HepG2 (cell line): ENCODE results near the gene DENND2D. TPM values are rescaled to one million over a fixed set of nuclear protein-coding genes. Genes with fewer than 3 reads are reported as not detected.
A peak's percentile ranks its signal among the peaks of the same experiment; 100 is the strongest.

Experiments
- CENPX ChIP-seq: sonication (generic); formaldehyde crosslinking; IDR thresholded peaks from 2 replicates; pipeline ENCODE4 v1.9.0; 2021; ENCODE audit warnings: mild to moderate bottlenecking, missing genetic modification reagents, moderate library complexity
- NR2F1 ChIP-seq, 2 experiments: fragments of 450-650 bp in 1 of 2; formaldehyde crosslinking in 1 of 2; IDR thresholded peaks; 2 replicates each; pipeline versions ENCODE4 v1.5.0 to v1.6.1; 2016 to 2020; ENCODE audit warnings: mild to moderate bottlenecking in 1 of 2, missing compliant biosample characterization in 1 of 2, missing genetic modification reagents in 1 of 2, moderate library complexity in 1 of 2
- TFAP4 ChIP-seq: sonication (generic); IDR thresholded peaks from 2 replicates; pipeline ENCODE4 v1.6.1; 2016; ENCODE audit warnings: low read depth, borderline replicate concordance
- THRA ChIP-seq: sonication (generic); formaldehyde crosslinking; IDR thresholded peaks from 2 replicates; pipeline ENCODE4 v1.4.0; 2020; ENCODE audit warnings: missing genetic modification reagents, borderline replicate concordance
- YEATS2 ChIP-seq: sonication (generic); formaldehyde crosslinking; IDR thresholded peaks from 2 replicates; pipeline ENCODE4 v1.4.0; 2020; ENCODE audit warnings: missing genetic modification reagents, borderline replicate concordance
- ZNF281 ChIP-seq: sonication (generic); formaldehyde crosslinking; IDR thresholded peaks from 2 replicates; pipeline ENCODE4 v1.4.0; 2020; ENCODE audit warnings: missing genetic modification reagents, borderline replicate concordance
- ZSCAN22 ChIP-seq: sonication (generic); formaldehyde crosslinking; IDR thresholded peaks from 2 replicates; pipeline ENCODE4 v1.4.0; 2020; ENCODE audit warnings: mild to moderate bottlenecking, missing genetic modification reagents
- polyA plus RNA-seq, 8 experiments: library from polyadenylated mRNA; depleted of rRNA in 3 of 8; stranded (reverse) in 7 of 8; unstranded in 1 of 8; fragments of >200 nt; fragmentation: Illumina TruSeq in 4 of 8; extraction: Trizol in 4 of 8; gene quantifications; 2 replicates each; pipeline versions ENCODE4 v1.2.1 to v1.2.3, GENCODE V29; 2011 to 2016; ENCODE audit warnings: low read depth in 4 of 8, missing spikeins in 1 of 8, mixed read lengths in 1 of 8; ENCODE audit not compliant: insufficient read depth in 1 of 8
- total RNA-seq, 5 experiments: library from RNA; depleted of rRNA; stranded (reverse); fragments of >200 nt; fragmentation: Illumina TruSeq; extraction: Trizol; gene quantifications; 2 replicates each; pipeline ENCODE4 v1.2.3, GENCODE V29; 2016; ENCODE audit warnings: low read depth in 1 of 5

DENND2D gene
- total and polyA plus RNA-seq, 2 of the 13 experiments (the other 11 are each of a cell fraction or from before 2014, with no cell fraction given) = 0.04 TPM; not detected in 1

- TF ChIP-seq ZNF281 (peak; percentile 68), TFAP4 (peak; percentile 57; the same call in 1 of the 2 replicates), CENPX (CRISPR knock-in tag) (no peak), YEATS2 (CRISPR knock-in tag) (no peak), ZSCAN22 (CRISPR knock-in tag) (no peak), NR2F1 (CRISPR knock-in tag; IDR thresholded peaks at IDR 0.05) (0 out of 4 replicates have a peak, but pooled peaks of 1 of the 2 experiments have one; percentile 15), THRA (CRISPR knock-in tag) (peak; percentile 84; the same call in 1 of the 2 replicates)
- TF ChIP-seq, all 625 proteins: peak for 7
Observed at GRCh38 chr1:111201275-111202090, 1.0 kb upstream of the DENND2D start (continued).
